Mesendoderm (in vitro differentiated cells): ENCODE results near the gene ELP4.
A peak's percentile ranks its signal among the peaks of the same experiment; 100 is the strongest.

Experiments
- DNase-seq: peaks from one replicate; pipeline ENCODE4 v3.0.0; 2013
- H2AK5ac ChIP-seq: 2 replicates; pipeline ENCODE4 v1.6.1; 2013; ENCODE audit warnings: low read length, inconsistent platforms
- H2BK120ac ChIP-seq: 2 replicates; pipeline ENCODE4 v1.6.1; 2013; ENCODE audit warnings: low read depth, mild to moderate bottlenecking, low read length, moderate library complexity, mixed read lengths
- H2BK15ac ChIP-seq: replicated peaks from 2 replicates; pipeline ENCODE4 v1.6.1; 2013; ENCODE audit warnings: low read depth, mild to moderate bottlenecking, moderate library complexity
- H2BK5ac ChIP-seq: 2 replicates; pipeline ENCODE4 v1.6.1; 2013; ENCODE audit warnings: low read length, inconsistent platforms
- H3K18ac ChIP-seq: 2 replicates; pipeline ENCODE4 v1.6.1; 2013; ENCODE audit warnings: mild to moderate bottlenecking, low read length, mixed read lengths
- H3K23ac ChIP-seq: one replicate; pipeline ENCODE4 v1.6.1; 2013; ENCODE audit warnings: low read length
- H3K27ac ChIP-seq: 2 replicates; pipeline ENCODE4 v1.5.1; 2013; ENCODE audit warnings: low read depth, mild to moderate bottlenecking, inconsistent platforms, low read length, moderate library complexity
- H3K27me3 ChIP-seq: 2 replicates; pipeline ENCODE4 v1.6.1; 2013; ENCODE audit warnings: low read length, control low read depth, mild to moderate bottlenecking, inconsistent platforms; ENCODE audit not compliant: insufficient read depth, poor library complexity
- H3K36me3 ChIP-seq: 2 replicates; pipeline ENCODE4 v1.6.1; 2013; ENCODE audit warnings: low read length, inconsistent platforms; ENCODE audit not compliant: control insufficient read depth, insufficient read depth
- H3K4ac ChIP-seq: one replicate; pipeline ENCODE4 v1.6.1; 2013; ENCODE audit warnings: low read depth, mild to moderate bottlenecking, low read length, moderate library complexity
- H3K4me1 ChIP-seq: 2 replicates; pipeline ENCODE4 v1.6.1; 2013; ENCODE audit warnings: low read depth, low read length, inconsistent platforms; ENCODE audit not compliant: control insufficient read depth
- H3K4me2 ChIP-seq: 2 replicates; pipeline ENCODE4 v1.6.1; 2013; ENCODE audit warnings: low read length
- H3K4me3 ChIP-seq: 2 replicates; pipeline ENCODE4 v1.5.1; 2013; ENCODE audit warnings: mild to moderate bottlenecking, low read length
- H3K56ac ChIP-seq: one replicate; pipeline ENCODE4 v1.6.1; 2013; ENCODE audit warnings: low read length
- H3K79me1 ChIP-seq: 2 replicates; pipeline ENCODE4 v1.6.1; 2013; ENCODE audit warnings: low read length, inconsistent platforms
- H3K79me2 ChIP-seq: 2 replicates; pipeline ENCODE4 v1.6.1; 2013; ENCODE audit warnings: mild to moderate bottlenecking, low read length; ENCODE audit not compliant: control insufficient read depth, insufficient read depth
- H3K9ac ChIP-seq: 2 replicates; pipeline ENCODE4 v1.6.1; 2013; ENCODE audit warnings: low read length, inconsistent platforms
- H4K5ac ChIP-seq: one replicate; pipeline ENCODE4 v1.6.1; 2013; ENCODE audit warnings: low read length
- H4K8ac ChIP-seq: one replicate; pipeline ENCODE4 v1.6.1; 2013; ENCODE audit warnings: low read depth, mild to moderate bottlenecking, control low read depth, low read length, moderate library complexity
- WGBS: extraction: QIAGEN DNeasy Blood & Tissue Kit; methylation state at CpG from one replicate; pipeline ENCODE4 v1.1.7; 2013; ENCODE audit warnings: low lambda C conversion rate, missing lambda C conversion rate; ENCODE audit not compliant: insufficient coverage; ENCODE audit errors: extremely low coverage; 5-methylcytosine and 5-hydroxymethylcytosine counted together

ELP4 gene

GRCh38 chr11:31797190-31798056 is 287.9 kb downstream of the ELP4 start:
- Histone ChIP-seq H3K56ac (no peak overlapping the region), H2BK15ac (no peak overlapping the region), H3K4me2 (peak overlapping the region; percentile 8), H3K79me1 (no peaks in the 10 kb centered on the region), H3K27me3 (peaks cover 60% of the 10 kb centered on the region), H3K79me2 (no peaks in the 10 kb centered on the region), H3K23ac (no peak overlapping the region), H4K8ac (no peak overlapping the region), H3K36me3 (no peaks in the 10 kb centered on the region), H2BK120ac (no peak overlapping the region), H3K4ac (no peak overlapping the region), H3K4me3 (no peak overlapping the region), H2BK5ac (no peak overlapping the region), H3K18ac (no peak overlapping the region), H2AK5ac (no peak overlapping the region), H4K5ac (no peak overlapping the region), H3K27ac (no peak overlapping the region), H3K4me1 (peaks cover 3% of the 10 kb centered on the region), H3K9ac (no peak overlapping the region)
- WGBS = no CpG with 5 or more reads among the region's 31 CpGs
- peak; percentile 46 for DNase-seq

DNA sequence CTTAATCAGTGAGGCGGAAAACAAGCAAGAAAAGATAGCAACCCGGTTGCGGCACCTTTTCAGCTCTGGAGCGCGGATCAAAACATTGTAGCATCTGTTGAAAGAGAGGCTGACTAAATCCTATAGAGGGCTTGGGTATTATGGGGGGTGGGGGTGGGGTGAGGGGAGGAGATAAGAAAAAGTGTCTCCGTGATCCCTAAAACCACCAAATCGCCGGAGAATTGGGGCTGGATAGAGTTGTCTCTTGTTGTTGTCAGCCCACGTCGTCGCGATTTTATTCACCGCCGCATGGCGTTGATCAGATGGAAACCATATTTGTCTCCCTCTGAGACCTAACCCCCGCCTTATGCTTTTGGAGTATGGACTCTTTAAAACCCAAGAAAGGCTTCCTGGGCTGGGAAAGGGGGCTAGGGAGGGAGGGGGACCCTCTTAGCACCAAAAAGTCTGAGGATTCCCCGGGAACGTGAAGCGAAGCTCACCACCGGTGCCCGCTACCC is 288.5 kb downstream of the ELP4 start:
- H4K8ac ChIP-seq = no peak overlapping the region
- H3K36me3 ChIP-seq = no peaks in the 10 kb centered on the region
- no peak overlapping the region for H3K27ac ChIP-seq
- peaks cover 65% of the 10 kb centered on the region for H3K27me3 ChIP-seq
- peaks cover 3% of the 10 kb centered on the region for H3K4me1 ChIP-seq
- WGBS = no CpG with 5 or more reads among the region's 21 CpGs
- no peak overlapping the region for H3K18ac ChIP-seq
- no peak overlapping the region for H3K23ac ChIP-seq
- DNase-seq = peak; percentile 18
- no peak overlapping the region for H2AK5ac ChIP-seq
- H2BK120ac ChIP-seq = no peak overlapping the region
- H2BK5ac ChIP-seq = no peak overlapping the region
- no peaks in the 10 kb centered on the region for H3K79me1 ChIP-seq
- H4K5ac ChIP-seq = no peak overlapping the region
- H3K4me3 ChIP-seq = no peak overlapping the region
- no peak overlapping the region for H3K4ac ChIP-seq
- peak overlapping the region; percentile 48 for H3K9ac ChIP-seq
- peak overlapping the region; percentile 87 for H3K4me2 ChIP-seq
- no peaks in the 10 kb centered on the region for H3K79me2 ChIP-seq
- peak overlapping the region; percentile 81 for H3K56ac ChIP-seq
- H2BK15ac ChIP-seq = no peak overlapping the region

- Histone ChIP-seq H3K18ac (no peak overlapping the region), H3K27me3 (peaks cover 72% of the 10 kb centered on the region), H3K4me3 (no peak overlapping the region), H3K36me3 (no peaks in the 10 kb centered on the region), H4K5ac (no peak overlapping the region), H3K23ac (no peak overlapping the region), H2BK15ac (no peak overlapping the region), H3K27ac (no peak overlapping the region), H3K56ac (peak overlapping the region; percentile 81), H3K79me1 (no peaks in the 10 kb centered on the region), H3K4me2 (peak overlapping the region; percentile 87), H4K8ac (no peak overlapping the region), H3K4ac (no peak overlapping the region), H2BK5ac (no peak overlapping the region), H3K9ac (peak overlapping the region; percentile 54), H2AK5ac (no peak overlapping the region), H3K79me2 (no peaks in the 10 kb centered on the region), H2BK120ac (no peak overlapping the region), H3K4me1 (peaks cover 3% of the 10 kb centered on the region)
- peak; percentile 89 for DNase-seq
- WGBS = no CpG with 5 or more reads among the region's 60 CpGs
These were observed 289.2 kb downstream of the ELP4 start for GRCh38 chr11:31798554-31799434.

GRCh38 chr11:31799435-31800397 is 290.1 kb downstream of the ELP4 start:
- Histone ChIP-seq H3K4ac (no peak overlapping the region), H2BK15ac (no peak overlapping the region), H3K4me3 (no peak overlapping the region), H3K79me1 (no peaks in the 10 kb centered on the region), H3K27me3 (peaks cover 79% of the 10 kb centered on the region), H3K79me2 (no peaks in the 10 kb centered on the region), H4K5ac (no peak overlapping the region), H4K8ac (no peak overlapping the region), H3K4me2 (peak overlapping the region; percentile 33), H3K27ac (no peak overlapping the region), H2BK120ac (no peak overlapping the region), H2BK5ac (no peak overlapping the region), H3K9ac (no peak overlapping the region), H3K36me3 (no peaks in the 10 kb centered on the region), H3K4me1 (peaks cover 3% of the 10 kb centered on the region), H3K18ac (no peak overlapping the region), H3K23ac (no peak overlapping the region), H2AK5ac (no peak overlapping the region), H3K56ac (no peak overlapping the region)
- WGBS = no CpG with 5 or more reads among the region's 48 CpGs
- peak; percentile 17 for DNase-seq
